K562 (cell line): ENCODE measurements around the gene ATP5ME. TPM values are rescaled to one million over a fixed set of nuclear protein-coding genes. Genes with fewer than 3 reads are reported as not detected.

Source experiments
- ELF1 ChIP-seq: fragments of 200-800 bp; sonication (Bioruptor generic); IDR thresholded peaks from 2 replicates; pipeline ENCODE4 v1.6.1; 2016; ENCODE audit warnings: missing genetic modification characterization, missing compliant biosample characterization
- HDGF ChIP-seq: fragments of 450-650 bp; IDR thresholded peaks from 2 replicates; pipeline ENCODE4 v1.6.1; 2016
- KDM1A ChIP-seq, 2 experiments: fragments of 450-650 bp; IDR thresholded peaks; 2 replicates each; pipeline ENCODE4 v1.6.1; 2016; ENCODE audit warnings: mild to moderate bottlenecking in 2 of 2
- KLF10 ChIP-seq: fragments of 250-450 bp; sonication (Bioruptor Pico); IDR thresholded peaks from 2 replicates; pipeline ENCODE4 v1.6.1; 2021; ENCODE audit warnings: matching md5 sums
- NFRKB ChIP-seq: fragments of 450-650 bp; IDR thresholded peaks from 2 replicates; pipeline ENCODE4 v1.6.1; 2016; ENCODE audit warnings: low read depth
- PML ChIP-seq: IDR thresholded peaks from 2 replicates; pipeline ENCODE4 v1.6.1; 2012; ENCODE audit warnings: low read length, inconsistent platforms
- POLR2A ChIP-seq: fragments of 450-650 bp; conservative IDR thresholded peaks from 2 replicates; pipeline ENCODE4 v1.6.1; 2016
- RBBP5 ChIP-seq: fragments of 200-600 bp; sonication (generic); IDR thresholded peaks from 2 replicates; pipeline ENCODE4 v1.6.1; 2012; ENCODE audit warnings: borderline replicate concordance, mild to moderate bottlenecking, low read length, control low read depth, inconsistent platforms; ENCODE audit not compliant: insufficient read depth, poor library complexity, severe bottlenecking
- SNIP1 ChIP-seq: fragments of 450-650 bp; IDR thresholded peaks from 2 replicates; pipeline ENCODE4 v1.7.1; 2017; ENCODE audit warnings: low read depth, mild to moderate bottlenecking
- polyA plus RNA-seq, 8 experiments: library from polyadenylated mRNA; depleted of rRNA in 4 of 8; stranded (reverse) in 5 of 8; unstranded in 3 of 8; fragments of >200 nt; fragmentation: Nextera tagmentation in 2 of 8; fragmentation: Illumina TruSeq in 1 of 8; extraction: Ambion mirVana in 2 of 8; extraction: Trizol in 1 of 8; gene quantifications; 2 replicates each; pipeline versions ENCODE4 v1.2.1 to v1.2.3, GENCODE V29; 2011 to 2014; ENCODE audit warnings: inconsistent platforms in 1 of 8, missing spikeins in 1 of 8
- total RNA-seq, 7 experiments: library from RNA; depleted of rRNA in 6 of 7; stranded (reverse); fragments of >200 nt in 6 of 7; fragmentation: Illumina TruSeq in 2 of 7; extraction: Trizol in 2 of 7; gene quantifications; 2 replicates each; pipeline versions ENCODE4 v1.2.1 to v1.2.3, GENCODE V29; 2011 to 2021; ENCODE audit warnings: low replicate concordance in 1 of 7
- TF ChIP-seq, protein P1 (sequence below), 2 experiments: fragments of 450-650 bp in 1 of 2; sonication (generic) in 1 of 2; formaldehyde crosslinking in 1 of 2; IDR thresholded peaks; 2 replicates each; pipeline versions ENCODE4 v1.7.1 to v1.9.0; 2016 to 2022; ENCODE audit warnings: inconsistent platforms in 1 of 2, mild to moderate bottlenecking in 1 of 2, missing genetic modification reagents in 1 of 2
- TF ChIP-seq, protein P2 (sequence below): sonication (generic); formaldehyde crosslinking; IDR thresholded peaks from 2 replicates; pipeline ENCODE4 v1.8.0; 2022; ENCODE audit warnings: mild to moderate bottlenecking, missing genetic modification reagents
- TF ChIP-seq, protein P3 (sequence below): fragments of 250-450 bp; sonication (Bioruptor Pico); IDR thresholded peaks from 2 replicates; pipeline ENCODE4 v1.8.0; 2022; ENCODE audit warnings: inconsistent platforms, mild to moderate bottlenecking, moderate library complexity, borderline replicate concordance

ATP5ME gene
- total and polyA plus RNA-seq, 9 of the 15 experiments (the other 6 are each of a cell fraction or from before 2014, with no cell fraction given), result 509 to 2,480 (median 887) TPM

DNA sequence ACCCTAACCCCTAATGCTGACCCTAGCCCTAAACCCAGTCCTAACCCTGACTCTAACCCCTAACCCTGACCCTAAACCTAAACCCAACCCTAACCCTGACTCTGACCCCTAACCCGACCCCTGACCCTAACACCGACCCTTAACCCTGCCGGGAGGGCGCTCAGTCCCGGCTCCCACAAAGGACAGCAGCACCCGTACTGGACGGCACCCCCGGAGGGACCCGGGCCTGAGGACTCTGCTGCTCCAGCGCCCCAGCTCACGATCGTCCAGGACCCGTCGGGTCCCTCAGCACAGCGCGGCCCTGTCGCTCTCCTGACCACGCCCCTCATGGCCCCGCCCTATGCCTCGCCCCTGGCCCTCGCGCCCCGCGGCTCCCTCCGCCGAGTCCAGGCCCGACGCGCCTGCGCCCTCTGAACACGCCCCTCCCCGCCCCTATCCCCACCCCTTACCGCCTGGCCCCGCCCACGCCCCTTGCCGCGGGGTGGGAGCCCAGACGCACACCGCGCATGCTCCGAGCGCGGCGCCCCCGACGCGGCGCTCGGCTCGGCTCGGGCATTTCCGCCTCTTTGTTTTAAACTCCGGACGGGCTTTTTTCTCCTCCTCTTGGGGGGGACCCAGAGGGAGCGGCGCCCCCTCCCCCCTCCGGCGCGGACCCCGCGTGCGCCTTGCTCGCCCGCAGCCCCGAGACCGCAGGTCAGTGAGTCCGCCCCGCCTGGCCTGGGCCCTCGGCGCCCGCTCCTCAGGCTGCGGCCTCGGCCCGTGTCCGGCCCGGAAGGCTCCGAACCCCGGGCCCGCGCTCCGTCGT lies 31.4 kb upstream of the ATP5ME start, which contains the start of gene PCGF3 (continued):
- TF ChIP-seq, protein P1, sequence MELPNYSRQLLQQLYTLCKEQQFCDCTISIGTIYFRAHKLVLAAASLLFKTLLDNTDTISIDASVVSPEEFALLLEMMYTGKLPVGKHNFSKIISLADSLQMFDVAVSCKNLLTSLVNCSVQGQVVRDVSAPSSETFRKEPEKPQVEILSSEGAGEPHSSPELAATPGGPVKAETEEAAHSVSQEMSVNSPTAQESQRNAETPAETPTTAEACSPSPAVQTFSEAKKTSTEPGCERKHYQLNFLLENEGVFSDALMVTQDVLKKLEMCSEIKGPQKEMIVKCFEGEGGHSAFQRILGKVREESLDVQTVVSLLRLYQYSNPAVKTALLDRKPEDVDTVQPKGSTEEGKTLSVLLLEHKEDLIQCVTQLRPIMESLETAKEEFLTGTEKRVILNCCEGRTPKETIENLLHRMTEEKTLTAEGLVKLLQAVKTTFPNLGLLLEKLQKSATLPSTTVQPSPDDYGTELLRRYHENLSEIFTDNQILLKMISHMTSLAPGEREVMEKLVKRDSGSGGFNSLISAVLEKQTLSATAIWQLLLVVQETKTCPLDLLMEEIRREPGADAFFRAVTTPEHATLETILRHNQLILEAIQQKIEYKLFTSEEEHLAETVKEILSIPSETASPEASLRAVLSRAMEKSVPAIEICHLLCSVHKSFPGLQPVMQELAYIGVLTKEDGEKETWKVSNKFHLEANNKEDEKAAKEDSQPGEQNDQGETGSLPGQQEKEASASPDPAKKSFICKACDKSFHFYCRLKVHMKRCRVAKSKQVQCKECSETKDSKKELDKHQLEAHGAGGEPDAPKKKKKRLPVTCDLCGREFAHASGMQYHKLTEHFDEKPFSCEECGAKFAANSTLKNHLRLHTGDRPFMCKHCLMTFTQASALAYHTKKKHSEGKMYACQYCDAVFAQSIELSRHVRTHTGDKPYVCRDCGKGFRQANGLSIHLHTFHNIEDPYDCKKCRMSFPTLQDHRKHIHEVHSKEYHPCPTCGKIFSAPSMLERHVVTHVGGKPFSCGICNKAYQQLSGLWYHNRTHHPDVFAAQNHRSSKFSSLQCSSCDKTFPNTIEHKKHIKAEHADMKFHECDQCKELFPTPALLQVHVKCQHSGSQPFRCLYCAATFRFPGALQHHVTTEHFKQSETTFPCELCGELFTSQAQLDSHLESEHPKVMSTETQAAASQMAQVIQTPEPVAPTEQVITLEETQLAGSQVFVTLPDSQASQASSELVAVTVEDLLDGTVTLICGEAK (IDR thresholded peaks at IDR 0.05), result peak; percentile 64; the same call in 1 of the 2 replicates
- TF ChIP-seq, protein P1 (CRISPR knock-in tag; IDR thresholded peaks at IDR 0.05), result no peak
- TF ChIP-seq, protein P2, sequence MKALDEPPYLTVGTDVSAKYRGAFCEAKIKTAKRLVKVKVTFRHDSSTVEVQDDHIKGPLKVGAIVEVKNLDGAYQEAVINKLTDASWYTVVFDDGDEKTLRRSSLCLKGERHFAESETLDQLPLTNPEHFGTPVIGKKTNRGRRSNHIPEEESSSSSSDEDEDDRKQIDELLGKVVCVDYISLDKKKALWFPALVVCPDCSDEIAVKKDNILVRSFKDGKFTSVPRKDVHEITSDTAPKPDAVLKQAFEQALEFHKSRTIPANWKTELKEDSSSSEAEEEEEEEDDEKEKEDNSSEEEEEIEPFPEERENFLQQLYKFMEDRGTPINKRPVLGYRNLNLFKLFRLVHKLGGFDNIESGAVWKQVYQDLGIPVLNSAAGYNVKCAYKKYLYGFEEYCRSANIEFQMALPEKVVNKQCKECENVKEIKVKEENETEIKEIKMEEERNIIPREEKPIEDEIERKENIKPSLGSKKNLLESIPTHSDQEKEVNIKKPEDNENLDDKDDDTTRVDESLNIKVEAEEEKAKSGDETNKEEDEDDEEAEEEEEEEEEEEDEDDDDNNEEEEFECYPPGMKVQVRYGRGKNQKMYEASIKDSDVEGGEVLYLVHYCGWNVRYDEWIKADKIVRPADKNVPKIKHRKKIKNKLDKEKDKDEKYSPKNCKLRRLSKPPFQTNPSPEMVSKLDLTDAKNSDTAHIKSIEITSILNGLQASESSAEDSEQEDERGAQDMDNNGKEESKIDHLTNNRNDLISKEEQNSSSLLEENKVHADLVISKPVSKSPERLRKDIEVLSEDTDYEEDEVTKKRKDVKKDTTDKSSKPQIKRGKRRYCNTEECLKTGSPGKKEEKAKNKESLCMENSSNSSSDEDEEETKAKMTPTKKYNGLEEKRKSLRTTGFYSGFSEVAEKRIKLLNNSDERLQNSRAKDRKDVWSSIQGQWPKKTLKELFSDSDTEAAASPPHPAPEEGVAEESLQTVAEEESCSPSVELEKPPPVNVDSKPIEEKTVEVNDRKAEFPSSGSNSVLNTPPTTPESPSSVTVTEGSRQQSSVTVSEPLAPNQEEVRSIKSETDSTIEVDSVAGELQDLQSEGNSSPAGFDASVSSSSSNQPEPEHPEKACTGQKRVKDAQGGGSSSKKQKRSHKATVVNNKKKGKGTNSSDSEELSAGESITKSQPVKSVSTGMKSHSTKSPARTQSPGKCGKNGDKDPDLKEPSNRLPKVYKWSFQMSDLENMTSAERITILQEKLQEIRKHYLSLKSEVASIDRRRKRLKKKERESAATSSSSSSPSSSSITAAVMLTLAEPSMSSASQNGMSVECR (CRISPR knock-in tag), result no peak; the same call in 1 of the 2 replicates
- no peak for TF ChIP-seq KDM1A (IDR thresholded peaks at IDR 0.05)
- TF ChIP-seq, protein P3, sequence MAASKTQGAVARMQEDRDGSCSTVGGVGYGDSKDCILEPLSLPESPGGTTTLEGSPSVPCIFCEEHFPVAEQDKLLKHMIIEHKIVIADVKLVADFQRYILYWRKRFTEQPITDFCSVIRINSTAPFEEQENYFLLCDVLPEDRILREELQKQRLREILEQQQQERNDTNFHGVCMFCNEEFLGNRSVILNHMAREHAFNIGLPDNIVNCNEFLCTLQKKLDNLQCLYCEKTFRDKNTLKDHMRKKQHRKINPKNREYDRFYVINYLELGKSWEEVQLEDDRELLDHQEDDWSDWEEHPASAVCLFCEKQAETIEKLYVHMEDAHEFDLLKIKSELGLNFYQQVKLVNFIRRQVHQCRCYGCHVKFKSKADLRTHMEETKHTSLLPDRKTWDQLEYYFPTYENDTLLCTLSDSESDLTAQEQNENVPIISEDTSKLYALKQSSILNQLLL, result no peak
- no peak for TF ChIP-seq ELF1 (tag)
- no peak for TF ChIP-seq KLF10 (CRISPR knock-in tag)
- no peak for TF ChIP-seq SNIP1
- peak; percentile 94; the same call in 1 of the 2 replicates for TF ChIP-seq HDGF
- no peak for TF ChIP-seq RBBP5
- no peak for TF ChIP-seq PML
- TF ChIP-seq POLR2A, result peak; percentile 61
- 0 out of 2 replicates have a peak, but pooled peaks have one; percentile 48 for TF ChIP-seq NFRKB
